IMR-90 (cell line): ENCODE measurements around the gene CDK14. TPM values are rescaled to one million over a fixed set of nuclear protein-coding genes. Genes with fewer than 3 reads are reported as not detected.

Experiments
- ATAC-seq: fragments of 200-7000 bp; cut with Tn5 transposase; 2 replicates; pipeline ENCODE4 v1.9.1; 2020; ENCODE audit warnings: low read depth, mild to moderate bottlenecking, moderate library complexity
- BruUV-seq: library from RNA; stranded (reverse); fragments of 400-500 nt; replicated peaks from 2 replicates; lab custom pipeline; 2021; lab: Mats Ljungman, UMichigan
- CTCF ChIA-PET: fragments of 300-600 bp; formaldehyde crosslinking; extraction: SDS; loops from one replicate; lab custom pipeline; 2021; ENCODE audit warnings: antibody characterized with exemption; lab: Yijun Ruan, JAX
- POLR2A ChIA-PET: fragments of 300-600 bp; sonication (Branson Sonifier 250); formaldehyde crosslinking; loops from one replicate; lab custom pipeline; 2022; ENCODE audit warnings: antibody characterized with exemption; ENCODE audit not compliant: unreplicated experiment; lab: Charles Lee
- DNase-seq: peaks from one replicate; pipeline ENCODE4 v3.0.0; 2013
- H2AFZ ChIP-seq: replicated peaks from 2 replicates; pipeline ENCODE3; 2013; ENCODE audit warnings: low read length, mild to moderate bottlenecking; ENCODE audit not compliant: poor library complexity
- H2AK5ac ChIP-seq: 2 replicates; pipeline ENCODE4 v1.6.1; 2013; ENCODE audit warnings: low read depth, low read length, inconsistent platforms
- H2AK9ac ChIP-seq: replicated peaks from 2 replicates; pipeline ENCODE3; 2013; ENCODE audit warnings: mild to moderate bottlenecking, low read depth, low read length, moderate library complexity; ENCODE audit not compliant: poor library complexity
- H2BK120ac ChIP-seq: 2 replicates; pipeline ENCODE4 v1.6.1; 2013; ENCODE audit warnings: low read depth, low read length, inconsistent platforms
- H2BK15ac ChIP-seq: 3 replicates; pipeline ENCODE4 v1.6.1; 2013; ENCODE audit warnings: low read depth, low read length, inconsistent platforms
- H2BK20ac ChIP-seq: 2 replicates; pipeline ENCODE4 v1.6.1; 2013; ENCODE audit warnings: low read depth, mild to moderate bottlenecking, inconsistent platforms, low read length, moderate library complexity
- H2BK5ac ChIP-seq: 2 replicates; pipeline ENCODE4 v1.6.1; 2013; ENCODE audit warnings: mild to moderate bottlenecking, low read depth, low read length, inconsistent platforms; ENCODE audit not compliant: poor library complexity, severe bottlenecking
- H3K14ac ChIP-seq: replicated peaks from 2 replicates; pipeline ENCODE4 v1.6.1; 2013; ENCODE audit warnings: low read depth, low read length, inconsistent platforms
- H3K18ac ChIP-seq: 2 replicates; pipeline ENCODE4 v1.6.1; 2013; ENCODE audit warnings: low read depth, low read length, control low read depth
- H3K23ac ChIP-seq: 2 replicates; pipeline ENCODE4 v1.6.1; 2013; ENCODE audit warnings: low read depth, low read length, inconsistent platforms
- H3K27ac ChIP-seq: 2 replicates; pipeline ENCODE4 v1.5.1; 2013; ENCODE audit warnings: mild to moderate bottlenecking, control low read depth, low read length; ENCODE audit not compliant: insufficient read depth
- H3K27me3 ChIP-seq: 2 replicates; pipeline ENCODE4 v1.6.1; 2013; ENCODE audit warnings: low read length; ENCODE audit not compliant: control insufficient read depth, insufficient read depth
- H3K36me3 ChIP-seq: 2 replicates; pipeline ENCODE4 v1.6.1; 2013; ENCODE audit warnings: low read length, mixed read lengths; ENCODE audit not compliant: control insufficient read depth, insufficient read depth
- H3K4ac ChIP-seq: 2 replicates; pipeline ENCODE4 v1.6.1; 2013; ENCODE audit warnings: low read depth, low read length, inconsistent platforms
- H3K4me1 ChIP-seq: 2 replicates; pipeline ENCODE4 v1.6.1; 2013; ENCODE audit warnings: low read length, mixed read lengths; ENCODE audit not compliant: control insufficient read depth, insufficient read depth
- H3K4me2 ChIP-seq: 2 replicates; pipeline ENCODE4 v1.6.1; 2013; ENCODE audit warnings: low read depth, mild to moderate bottlenecking, control low read depth, low read length, moderate library complexity
- H3K4me3 ChIP-seq: 2 replicates; pipeline ENCODE4 v1.5.1; 2013; ENCODE audit warnings: low read depth, mild to moderate bottlenecking, control low read depth, low read length, moderate library complexity; ENCODE audit not compliant: insufficient read depth
- H3K56ac ChIP-seq: 2 replicates; pipeline ENCODE4 v1.6.1; 2013; ENCODE audit warnings: low read length, inconsistent platforms; ENCODE audit not compliant: insufficient read depth; ENCODE audit errors: extremely low read depth
- H3K79me1 ChIP-seq, 2 experiments: 2 replicates each; pipeline ENCODE4 v1.6.1; 2013; ENCODE audit warnings: low read length in 2 of 2, inconsistent platforms in 1 of 2, low read depth in 1 of 2
- H3K9ac ChIP-seq: 2 replicates; pipeline ENCODE4 v1.6.1; 2013; ENCODE audit warnings: low read depth, low read length, control low read depth
- H3K9me1 ChIP-seq: 2 replicates; pipeline ENCODE4 v1.6.1; 2013; ENCODE audit warnings: low read length, inconsistent platforms; ENCODE audit not compliant: insufficient read depth
- H3K9me3 ChIP-seq: 2 replicates; pipeline ENCODE4 v1.6.1; 2013; ENCODE audit warnings: low read length; ENCODE audit not compliant: control insufficient read depth, insufficient read depth
- H4K20me1 ChIP-seq: 2 replicates; pipeline ENCODE4 v1.6.1; 2013; ENCODE audit warnings: low read length, inconsistent platforms; ENCODE audit not compliant: insufficient read depth
- H4K5ac ChIP-seq: 2 replicates; pipeline ENCODE4 v1.6.1; 2013; ENCODE audit warnings: mild to moderate bottlenecking, low read depth, low read length, control low read depth
- H4K8ac ChIP-seq, 2 experiments: 2 replicates each; pipeline ENCODE4 v1.6.1; 2013; ENCODE audit warnings: low read depth in 2 of 2, low read length in 2 of 2, control low read depth in 1 of 2, inconsistent platforms in 1 of 2
- H4K91ac ChIP-seq: 2 replicates; pipeline ENCODE4 v1.6.1; 2013; ENCODE audit warnings: low read depth, low read length, inconsistent platforms; ENCODE audit not compliant: insufficient read depth
- BHLHE40 ChIP-seq: fragments of 150-350 bp; IDR thresholded peaks from 2 replicates; pipeline ENCODE4 v1.6.1; 2016; ENCODE audit warnings: mild to moderate bottlenecking, low read depth, low read length
- CHD1 ChIP-seq: IDR thresholded peaks from 2 replicates; pipeline ENCODE4 v1.6.1; 2012; ENCODE audit warnings: low read depth, low read length, improper control_type of control experiment
- MAFK ChIP-seq: IDR thresholded peaks from 2 replicates; pipeline ENCODE4 v1.6.1; 2012; ENCODE audit warnings: low read depth, low read length, improper control_type of control experiment
- MAZ ChIP-seq: IDR thresholded peaks from 2 replicates; pipeline ENCODE4 v1.6.1; 2012; ENCODE audit warnings: low read depth, mild to moderate bottlenecking, low read length, improper control_type of control experiment, moderate library complexity, borderline replicate concordance
- MXI1 ChIP-seq: IDR thresholded peaks from 2 replicates; pipeline ENCODE4 v1.6.1; 2012; ENCODE audit warnings: low read depth, mild to moderate bottlenecking, low read length, moderate library complexity, borderline replicate concordance
- NFE2L2 ChIP-seq: fragments of 150-350 bp; IDR thresholded peaks from 2 replicates; pipeline ENCODE4 v1.6.1; 2016; ENCODE audit warnings: low read depth, mild to moderate bottlenecking, low read length
- POLR2A ChIP-seq: IDR thresholded peaks from 2 replicates; pipeline ENCODE4 v1.6.1; 2012; ENCODE audit warnings: mild to moderate bottlenecking, low read depth, low read length
- RAD21 ChIP-seq: IDR thresholded peaks from 2 replicates; pipeline ENCODE4 v1.6.1; 2012; ENCODE audit warnings: low read length, improper control_type of control experiment
- RCOR1 ChIP-seq: IDR thresholded peaks from 2 replicates; pipeline ENCODE4 v1.6.1; 2012; ENCODE audit warnings: mild to moderate bottlenecking, low read length, improper control_type of control experiment; ENCODE audit not compliant: insufficient replicate concordance
- RFX5 ChIP-seq: IDR thresholded peaks from 2 replicates; pipeline ENCODE4 v1.8.0; 2012; ENCODE audit warnings: low read depth, mild to moderate bottlenecking, low read length, moderate library complexity
- SMC3 ChIP-seq: fragments of 150-350 bp; IDR thresholded peaks from 2 replicates; pipeline ENCODE4 v1.6.1; 2016; ENCODE audit warnings: low read depth, mild to moderate bottlenecking, antibody characterized with exemption, low read length, moderate library complexity
- USF2 ChIP-seq: fragments of 150-350 bp; IDR thresholded peaks from 2 replicates; pipeline ENCODE4 v1.6.1; 2017; ENCODE audit warnings: mild to moderate bottlenecking, antibody characterized with exemption, low read length, low read depth
- whole genome bisulfite sequencing, 2 experiments: methylation state at CpG; one replicate each; pipeline versions ENCODE4 v1.1.5 to v1.1.7; 2013; ENCODE audit warnings: missing lambda C conversion rate in 2 of 2; ENCODE audit not compliant: insufficient read length in 1 of 2; ENCODE audit errors: extremely low coverage in 2 of 2; 5-methylcytosine and 5-hydroxymethylcytosine counted together
- dilution Hi-C: fragments of 300-500 bp; cut with HindIII; formaldehyde crosslinking; loops from one replicate; pipeline ENCODE4 v1.14.3; 2018; ENCODE audit warnings: low sequenced_read_pairs; ENCODE audit not compliant: unreplicated experiment
- in situ Hi-C: fragments of 300-500 bp; cut with MboI; formaldehyde crosslinking; loops from 3 replicates; pipeline ENCODE4 v1.14.3; 2019; ENCODE audit warnings: low sequenced_read_pairs, inconsistent platforms, mixed read lengths
- intact Hi-C: fragments of 100-400 bp; cut with micrococcal nuclease; formaldehyde crosslinking; loops from 2 replicates; pipeline ENCODE4 v1.10.0; 2022
- polyA plus RNA-seq, 3 experiments: library from polyadenylated mRNA; depleted of rRNA; stranded (reverse); fragments of >200 nt; gene quantifications; 2 replicates each; pipeline ENCODE4 v1.2.3, GENCODE V29; 2012; ENCODE audit warnings: low replicate concordance in 1 of 3
- total RNA-seq: library from RNA; depleted of rRNA; stranded (reverse); fragments of >200 nt; gene quantifications from 2 replicates; pipeline ENCODE4 v1.2.3, GENCODE V29; 2012
- TF ChIP-seq, protein P1 (sequence below): conservative IDR thresholded peaks from 2 replicates; pipeline ENCODE4 v1.5.1; 2012; ENCODE audit warnings: mild to moderate bottlenecking, low read depth, low read length, improper control_type of control experiment
- TF ChIP-seq, protein P2 (sequence below): fragments of 150-350 bp; IDR thresholded peaks from 2 replicates; pipeline ENCODE4 v1.6.1; 2016; ENCODE audit warnings: low read depth, mild to moderate bottlenecking, low read length, moderate library complexity, borderline replicate concordance

Gene CDK14
- total and polyA plus RNA-seq, 2 of the 4 experiments (the other 2 are of a cell fraction), result 10.1 to 29.6 TPM

DNA sequence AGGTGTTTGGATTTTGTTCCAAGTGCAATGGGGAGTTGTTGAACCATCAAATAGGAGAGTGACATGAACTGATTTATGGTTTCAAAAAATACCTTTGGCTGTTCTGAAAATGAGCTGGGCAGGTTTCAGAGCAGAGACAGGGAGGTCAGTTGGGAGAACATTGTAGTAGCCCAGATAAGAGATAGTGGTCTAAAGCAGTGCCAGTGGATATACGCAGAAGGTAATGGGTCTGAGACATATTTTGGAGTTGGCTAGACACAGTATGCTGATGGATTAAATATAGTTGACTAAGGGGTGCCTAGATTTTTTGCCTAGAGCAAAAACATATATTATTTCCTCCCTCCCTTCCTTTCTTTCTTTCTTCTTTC, 21.3 kb upstream of the CDK14 start:
- no peak overlapping the region for H4K91ac ChIP-seq
- in situ Hi-C loops (loop anchor here (25.0 kb wide), 1 partner anchor 437 kb away; no protein-coding TSS in a partner anchor), intact Hi-C loops (no loop called here), dilution Hi-C loops (no loop called here)
- BruUV-seq, result no TSS peak
- H4K20me1 ChIP-seq, result no peaks in the 10 kb centered on the region
- WGBS, 2 experiments, result no CpG with 5 or more reads among the region's 1 CpG
- no peak overlapping the region for H2AK9ac ChIP-seq
- no peak overlapping the region for H3K4me2 ChIP-seq
- no peaks in the 10 kb centered on the region for H3K9me3 ChIP-seq
- no peak overlapping the region for H3K4me3 ChIP-seq
- H2AK5ac ChIP-seq, result no peak overlapping the region
- H2AFZ ChIP-seq, result no peak overlapping the region
- no peak overlapping the region for H2BK20ac ChIP-seq
- H3K4me1 ChIP-seq, result peaks cover 2% of the 10 kb centered on the region; the same call in 1 of the 2 replicates
- peaks cover 4% of the 10 kb centered on the region; the same call in 1 of the 2 replicates for H3K9me1 ChIP-seq
- ChIA-PET CTCF (no interaction called here), POLR2A (no interaction called here)
- H2BK15ac ChIP-seq, result no peak overlapping the region
- H4K8ac ChIP-seq, result no peak overlapping the region
- no peak overlapping the region for H3K23ac ChIP-seq
- no peak for TF ChIP-seq CHD1
- no peak for TF ChIP-seq USF2
- no peak for TF ChIP-seq BHLHE40
- TF ChIP-seq, protein P1, sequence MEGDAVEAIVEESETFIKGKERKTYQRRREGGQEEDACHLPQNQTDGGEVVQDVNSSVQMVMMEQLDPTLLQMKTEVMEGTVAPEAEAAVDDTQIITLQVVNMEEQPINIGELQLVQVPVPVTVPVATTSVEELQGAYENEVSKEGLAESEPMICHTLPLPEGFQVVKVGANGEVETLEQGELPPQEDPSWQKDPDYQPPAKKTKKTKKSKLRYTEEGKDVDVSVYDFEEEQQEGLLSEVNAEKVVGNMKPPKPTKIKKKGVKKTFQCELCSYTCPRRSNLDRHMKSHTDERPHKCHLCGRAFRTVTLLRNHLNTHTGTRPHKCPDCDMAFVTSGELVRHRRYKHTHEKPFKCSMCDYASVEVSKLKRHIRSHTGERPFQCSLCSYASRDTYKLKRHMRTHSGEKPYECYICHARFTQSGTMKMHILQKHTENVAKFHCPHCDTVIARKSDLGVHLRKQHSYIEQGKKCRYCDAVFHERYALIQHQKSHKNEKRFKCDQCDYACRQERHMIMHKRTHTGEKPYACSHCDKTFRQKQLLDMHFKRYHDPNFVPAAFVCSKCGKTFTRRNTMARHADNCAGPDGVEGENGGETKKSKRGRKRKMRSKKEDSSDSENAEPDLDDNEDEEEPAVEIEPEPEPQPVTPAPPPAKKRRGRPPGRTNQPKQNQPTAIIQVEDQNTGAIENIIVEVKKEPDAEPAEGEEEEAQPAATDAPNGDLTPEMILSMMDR, result no peak
- no peak for TF ChIP-seq POLR2A
- TF ChIP-seq NFE2L2, result no peak
- no peak for TF ChIP-seq RCOR1
- TF ChIP-seq RFX5, result no peak
- no peak for TF ChIP-seq SMC3
- TF ChIP-seq RAD21, result no peak
- TF ChIP-seq MXI1, result no peak
- TF ChIP-seq, protein P2, sequence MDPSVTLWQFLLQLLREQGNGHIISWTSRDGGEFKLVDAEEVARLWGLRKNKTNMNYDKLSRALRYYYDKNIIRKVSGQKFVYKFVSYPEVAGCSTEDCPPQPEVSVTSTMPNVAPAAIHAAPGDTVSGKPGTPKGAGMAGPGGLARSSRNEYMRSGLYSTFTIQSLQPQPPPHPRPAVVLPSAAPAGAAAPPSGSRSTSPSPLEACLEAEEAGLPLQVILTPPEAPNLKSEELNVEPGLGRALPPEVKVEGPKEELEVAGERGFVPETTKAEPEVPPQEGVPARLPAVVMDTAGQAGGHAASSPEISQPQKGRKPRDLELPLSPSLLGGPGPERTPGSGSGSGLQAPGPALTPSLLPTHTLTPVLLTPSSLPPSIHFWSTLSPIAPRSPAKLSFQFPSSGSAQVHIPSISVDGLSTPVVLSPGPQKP, result no peak
- TF ChIP-seq MAZ, result no peak
- TF ChIP-seq MAFK, result no peak
- H2BK5ac ChIP-seq, result no peak overlapping the region
- no peaks in the 10 kb centered on the region for H3K79me1 ChIP-seq
- no peak overlapping the region for H3K18ac ChIP-seq
- no peak overlapping the region for H3K27ac ChIP-seq
- H3K14ac ChIP-seq, result no peak overlapping the region
- ATAC-seq (no peak), DNase-seq (no peak)
- no peak overlapping the region for H2BK120ac ChIP-seq
- no peak overlapping the region for H3K9ac ChIP-seq
- no peaks in the 10 kb centered on the region for H3K36me3 ChIP-seq
- H3K4ac ChIP-seq, result no peak overlapping the region
- no peaks in the 10 kb centered on the region for H3K27me3 ChIP-seq
- H4K5ac ChIP-seq, result no peak overlapping the region
- H3K56ac ChIP-seq, result no peak overlapping the region
